HL-60 (cell line): ENCODE results near the gene DIS3L2.

Experiments used
- DNase-seq, 2 experiments: peaks; one replicate each; pipeline ENCODE4 v3.0.0-alpha.2; 2010 to 2020; ENCODE audit warnings: low read depth in 1 of 2, low spot score in 1 of 2
- H3K27ac ChIP-seq: fragments of 250-450 bp; sonication (Bioruptor Pico); replicated peaks from 2 replicates; pipeline ENCODE4 v1.5.1; 2020; ENCODE audit warnings: mild to moderate bottlenecking, moderate library complexity
- H3K27me3 ChIP-seq: fragments of 250-450 bp; sonication (Bioruptor Pico); 2 replicates; pipeline ENCODE4 v1.5.1; 2021; ENCODE audit warnings: mild to moderate bottlenecking, moderate library complexity; ENCODE audit not compliant: insufficient read depth, poor library complexity, severe bottlenecking
- H3K4me3 ChIP-seq: replicated peaks from 2 replicates; pipeline ENCODE4 v1.5.1; 2011; ENCODE audit warnings: mild to moderate bottlenecking, control low read depth, low read length; ENCODE audit not compliant: insufficient read depth
- GABPA ChIP-seq: IDR thresholded peaks from 2 replicates; pipeline ENCODE4 v1.6.1; 2012; ENCODE audit warnings: low read depth
- POLR2AphosphoS5 ChIP-seq: IDR thresholded peaks from 2 replicates; pipeline ENCODE4 v1.6.1; 2012; ENCODE audit warnings: low read depth
- SPI1 ChIP-seq: IDR thresholded peaks from 2 replicates; pipeline ENCODE4 v1.6.1; 2012; ENCODE audit warnings: low read depth, mild to moderate bottlenecking, borderline replicate concordance
- TF ChIP-seq, protein P1 (sequence below): IDR thresholded peaks from one replicate; pipeline ENCODE4 v1.5.1; 2011; ENCODE audit warnings: low read length, control low read depth, inconsistent platforms; ENCODE audit not compliant: insufficient read depth
- TF ChIP-seq, protein P2 (sequence below): IDR thresholded peaks from 2 replicates; pipeline ENCODE4 v1.6.1; 2012; ENCODE audit warnings: low read depth; ENCODE audit not compliant: insufficient replicate concordance

DIS3L2 gene

DNA sequence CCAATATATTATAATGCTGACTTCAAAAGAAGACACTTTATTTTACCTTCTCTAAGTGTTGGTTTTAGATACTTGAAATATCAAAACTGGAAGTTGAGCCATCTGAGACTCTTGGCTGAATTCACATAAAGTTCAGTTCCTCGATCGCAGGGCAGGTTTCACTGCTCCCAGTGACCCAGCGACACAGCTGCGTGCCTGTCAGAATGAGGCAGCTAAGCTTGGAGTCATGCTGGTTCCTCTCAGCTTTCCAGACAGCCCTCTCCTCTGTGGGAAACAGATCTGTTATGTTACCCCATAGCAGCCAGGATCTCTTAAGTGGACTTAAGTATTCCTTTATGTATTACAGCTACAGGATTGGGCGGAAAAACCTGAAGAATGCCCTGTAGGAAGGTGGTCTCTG is 274.2 kb downstream of the DIS3L2 start:
- no peak overlapping the region for H3K27ac ChIP-seq
- TF ChIP-seq, protein P1, sequence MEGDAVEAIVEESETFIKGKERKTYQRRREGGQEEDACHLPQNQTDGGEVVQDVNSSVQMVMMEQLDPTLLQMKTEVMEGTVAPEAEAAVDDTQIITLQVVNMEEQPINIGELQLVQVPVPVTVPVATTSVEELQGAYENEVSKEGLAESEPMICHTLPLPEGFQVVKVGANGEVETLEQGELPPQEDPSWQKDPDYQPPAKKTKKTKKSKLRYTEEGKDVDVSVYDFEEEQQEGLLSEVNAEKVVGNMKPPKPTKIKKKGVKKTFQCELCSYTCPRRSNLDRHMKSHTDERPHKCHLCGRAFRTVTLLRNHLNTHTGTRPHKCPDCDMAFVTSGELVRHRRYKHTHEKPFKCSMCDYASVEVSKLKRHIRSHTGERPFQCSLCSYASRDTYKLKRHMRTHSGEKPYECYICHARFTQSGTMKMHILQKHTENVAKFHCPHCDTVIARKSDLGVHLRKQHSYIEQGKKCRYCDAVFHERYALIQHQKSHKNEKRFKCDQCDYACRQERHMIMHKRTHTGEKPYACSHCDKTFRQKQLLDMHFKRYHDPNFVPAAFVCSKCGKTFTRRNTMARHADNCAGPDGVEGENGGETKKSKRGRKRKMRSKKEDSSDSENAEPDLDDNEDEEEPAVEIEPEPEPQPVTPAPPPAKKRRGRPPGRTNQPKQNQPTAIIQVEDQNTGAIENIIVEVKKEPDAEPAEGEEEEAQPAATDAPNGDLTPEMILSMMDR: no peak
- TF ChIP-seq GABPA (no peak), POLR2AphosphoS5 (no peak)
- no peaks in the 10 kb centered on the region for H3K27me3 ChIP-seq
- DNase-seq: no peak
- no peak overlapping the region for H3K4me3 ChIP-seq

DNA sequence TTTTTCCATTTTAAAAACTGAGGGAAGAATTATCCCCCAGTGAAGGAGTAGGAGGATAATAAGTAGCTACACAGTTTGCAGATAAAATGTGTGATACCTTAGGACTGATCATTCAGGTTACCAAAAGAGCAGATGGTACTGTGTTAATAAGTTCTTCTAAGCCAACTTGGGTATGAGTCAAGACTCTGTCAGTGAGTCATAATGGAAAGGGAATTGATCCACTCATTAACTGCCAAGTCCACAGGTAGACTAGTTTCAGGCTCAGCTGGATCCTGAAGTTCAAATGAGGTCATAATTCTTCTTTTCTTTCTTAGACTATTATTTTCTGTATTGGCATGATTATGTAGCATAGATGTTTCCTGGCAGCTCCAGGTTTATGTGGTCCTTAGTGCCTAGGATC is 274.7 kb downstream of the DIS3L2 start:
- no peak overlapping the region for H3K4me3 ChIP-seq
- no peak for DNase-seq
- TF ChIP-seq, protein P2, sequence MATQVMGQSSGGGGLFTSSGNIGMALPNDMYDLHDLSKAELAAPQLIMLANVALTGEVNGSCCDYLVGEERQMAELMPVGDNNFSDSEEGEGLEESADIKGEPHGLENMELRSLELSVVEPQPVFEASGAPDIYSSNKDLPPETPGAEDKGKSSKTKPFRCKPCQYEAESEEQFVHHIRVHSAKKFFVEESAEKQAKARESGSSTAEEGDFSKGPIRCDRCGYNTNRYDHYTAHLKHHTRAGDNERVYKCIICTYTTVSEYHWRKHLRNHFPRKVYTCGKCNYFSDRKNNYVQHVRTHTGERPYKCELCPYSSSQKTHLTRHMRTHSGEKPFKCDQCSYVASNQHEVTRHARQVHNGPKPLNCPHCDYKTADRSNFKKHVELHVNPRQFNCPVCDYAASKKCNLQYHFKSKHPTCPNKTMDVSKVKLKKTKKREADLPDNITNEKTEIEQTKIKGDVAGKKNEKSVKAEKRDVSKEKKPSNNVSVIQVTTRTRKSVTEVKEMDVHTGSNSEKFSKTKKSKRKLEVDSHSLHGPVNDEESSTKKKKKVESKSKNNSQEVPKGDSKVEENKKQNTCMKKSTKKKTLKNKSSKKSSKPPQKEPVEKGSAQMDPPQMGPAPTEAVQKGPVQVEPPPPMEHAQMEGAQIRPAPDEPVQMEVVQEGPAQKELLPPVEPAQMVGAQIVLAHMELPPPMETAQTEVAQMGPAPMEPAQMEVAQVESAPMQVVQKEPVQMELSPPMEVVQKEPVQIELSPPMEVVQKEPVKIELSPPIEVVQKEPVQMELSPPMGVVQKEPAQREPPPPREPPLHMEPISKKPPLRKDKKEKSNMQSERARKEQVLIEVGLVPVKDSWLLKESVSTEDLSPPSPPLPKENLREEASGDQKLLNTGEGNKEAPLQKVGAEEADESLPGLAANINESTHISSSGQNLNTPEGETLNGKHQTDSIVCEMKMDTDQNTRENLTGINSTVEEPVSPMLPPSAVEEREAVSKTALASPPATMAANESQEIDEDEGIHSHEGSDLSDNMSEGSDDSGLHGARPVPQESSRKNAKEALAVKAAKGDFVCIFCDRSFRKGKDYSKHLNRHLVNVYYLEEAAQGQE: no peak
- H3K27ac ChIP-seq: no peak overlapping the region
- H3K27me3 ChIP-seq: no peaks in the 10 kb centered on the region

DNA sequence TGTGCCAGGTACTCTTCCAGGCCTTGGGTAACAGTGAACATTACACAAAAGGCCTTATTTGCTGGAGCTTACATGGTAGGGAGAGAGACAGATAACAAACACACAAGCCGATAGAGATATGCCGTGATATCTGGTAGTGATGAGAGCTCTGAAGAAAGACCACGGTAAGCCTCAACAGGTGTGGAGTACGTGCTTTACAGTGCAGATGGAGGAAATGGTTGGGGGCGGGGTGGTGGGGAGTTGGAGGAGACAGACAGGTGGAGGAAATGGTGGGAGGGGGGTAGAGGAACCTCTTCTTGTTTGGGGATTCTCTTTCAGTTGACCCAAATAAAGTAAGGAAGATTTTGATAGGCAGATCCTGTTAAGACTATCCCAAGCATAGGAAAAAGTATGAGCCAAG is 276.0 kb downstream of the DIS3L2 start:
- DNase-seq: no peak
- no peak overlapping the region for H3K4me3 ChIP-seq
- TF ChIP-seq, protein P1: no peak
- TF ChIP-seq POLR2AphosphoS5 (no peak), GABPA (no peak), SPI1 (no peak)
- TF ChIP-seq, protein P2: no peak
- H3K27me3 ChIP-seq: no peaks in the 10 kb centered on the region
- H3K27ac ChIP-seq: no peak overlapping the region

DNA sequence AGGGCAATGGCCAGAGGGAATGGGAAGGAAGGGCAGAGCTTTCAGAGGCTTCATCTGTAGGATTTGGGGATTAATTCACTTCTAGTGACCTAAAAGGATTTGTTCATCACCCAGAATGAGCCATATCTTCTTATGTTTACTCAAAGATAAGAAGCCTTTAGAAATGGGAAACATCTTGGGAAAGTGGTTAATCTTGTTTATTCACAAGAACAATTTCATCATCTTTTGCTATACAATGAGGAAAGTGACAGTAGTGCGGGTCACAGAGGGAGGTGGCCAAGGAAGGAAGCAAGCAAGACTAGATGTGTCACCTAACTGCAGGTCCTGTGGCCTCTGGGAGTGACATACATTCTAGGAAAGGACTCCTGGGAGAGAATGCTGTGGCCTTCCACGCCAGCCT is 276.6 kb downstream of the DIS3L2 start:
- H3K4me3 ChIP-seq: no peak overlapping the region
- no peak for DNase-seq
- no peaks in the 10 kb centered on the region for H3K27me3 ChIP-seq
- TF ChIP-seq, protein P2: no peak
- no peak for TF ChIP-seq POLR2AphosphoS5
- TF ChIP-seq GABPA: no peak
- TF ChIP-seq, protein P1: no peak
- TF ChIP-seq SPI1: no peak
- H3K27ac ChIP-seq: no peak overlapping the region
